HepG2 (cell line): ENCODE data around the gene DGKD. TPM values are rescaled to one million over a fixed set of nuclear protein-coding genes. Genes with fewer than 3 reads are reported as not detected.

ENCODE experiments used
- CC2D1A ChIP-seq: sonication (generic); formaldehyde crosslinking; IDR thresholded peaks from 2 replicates; pipeline ENCODE4 v1.8.1; 2023; ENCODE audit warnings: mild to moderate bottlenecking, missing genetic modification reagents
- KDM5B ChIP-seq: sonication (generic); formaldehyde crosslinking; IDR thresholded peaks from 2 replicates; pipeline ENCODE4 v1.4.0; 2020; ENCODE audit warnings: missing genetic modification reagents, mild to moderate bottlenecking, borderline replicate concordance
- PTBP1 ChIP-seq: fragments of 200-400 bp; formaldehyde crosslinking; IDR thresholded peaks from 2 replicates; pipeline ENCODE4 v1.6.1; 2018; ENCODE audit warnings: low read length, low read depth; ENCODE audit not compliant: poor library complexity, severe bottlenecking
- THYN1 ChIP-seq: sonication (generic); formaldehyde crosslinking; IDR thresholded peaks from 2 replicates; pipeline ENCODE4 v1.8.1; 2023; ENCODE audit warnings: low read depth, mild to moderate bottlenecking, moderate library complexity, missing genetic modification reagents, borderline replicate concordance
- ZNF251 ChIP-seq: sonication (generic); formaldehyde crosslinking; IDR thresholded peaks from 2 replicates; pipeline ENCODE4 v1.9.0; 2021; ENCODE audit warnings: mild to moderate bottlenecking, missing genetic modification reagents
- ZNF317 ChIP-seq: sonication (generic); formaldehyde crosslinking; IDR thresholded peaks from 2 replicates; pipeline ENCODE4 v1.5.0; 2020; ENCODE audit warnings: mild to moderate bottlenecking, missing genetic modification reagents
- ZNF382 ChIP-seq: sonication (generic); formaldehyde crosslinking; IDR thresholded peaks from 2 replicates; pipeline ENCODE4 v1.5.0; 2020; ENCODE audit warnings: missing genetic modification reagents, mild to moderate bottlenecking, borderline replicate concordance
- ZNF782 ChIP-seq: sonication (generic); formaldehyde crosslinking; IDR thresholded peaks from 2 replicates; pipeline ENCODE4 v1.4.0; 2020; ENCODE audit warnings: missing genetic modification reagents, mild to moderate bottlenecking, borderline replicate concordance
- ZSCAN30 ChIP-seq: sonication (generic); formaldehyde crosslinking; IDR thresholded peaks from 2 replicates; pipeline ENCODE4 v1.5.0; 2020; ENCODE audit warnings: mild to moderate bottlenecking, missing genetic modification reagents
- polyA plus RNA-seq, 8 experiments: library from polyadenylated mRNA; depleted of rRNA in 3 of 8; stranded (reverse) in 7 of 8; unstranded in 1 of 8; fragments of >200 nt; fragmentation: Illumina TruSeq in 4 of 8; extraction: Trizol in 4 of 8; gene quantifications; 2 replicates each; pipeline versions ENCODE4 v1.2.1 to v1.2.3, GENCODE V29; 2011 to 2016; ENCODE audit warnings: low read depth in 4 of 8, missing spikeins in 1 of 8, mixed read lengths in 1 of 8; ENCODE audit not compliant: insufficient read depth in 1 of 8
- total RNA-seq, 5 experiments: library from RNA; depleted of rRNA; stranded (reverse); fragments of >200 nt; fragmentation: Illumina TruSeq; extraction: Trizol; gene quantifications; 2 replicates each; pipeline ENCODE4 v1.2.3, GENCODE V29; 2016; ENCODE audit warnings: low read depth in 1 of 5
- TF ChIP-seq, protein P1 (sequence below), 2 experiments: sonication (generic) in 1 of 2; formaldehyde crosslinking in 1 of 2; IDR thresholded peaks; 2 replicates each; pipeline versions ENCODE4 v1.6.1 to v1.9.0; 2014 to 2022; ENCODE audit warnings: antibody characterized with exemption in 1 of 2, borderline replicate concordance in 1 of 2, inconsistent platforms in 1 of 2, low read depth in 1 of 2, missing genetic modification reagents in 1 of 2
- TF ChIP-seq, protein P2 (sequence below): conservative IDR thresholded peaks from 2 replicates; pipeline ENCODE4 v1.6.1; 2018; ENCODE audit warnings: missing genetic modification reagents
- TF ChIP-seq, protein P3 (sequence below): IDR thresholded peaks from 2 replicates; pipeline ENCODE4 v1.6.1; 2016; ENCODE audit warnings: low read depth, missing genetic modification reagents, missing compliant biosample characterization
- TF ChIP-seq, protein P4 (sequence below): IDR thresholded peaks from 2 replicates; pipeline ENCODE4 v1.6.1; 2016

The DGKD gene
- total and polyA plus RNA-seq, 2 of the 13 experiments (the other 11 are each of a cell fraction or from before 2014, with no cell fraction given): 24.5 to 33.2 TPM

DNA sequence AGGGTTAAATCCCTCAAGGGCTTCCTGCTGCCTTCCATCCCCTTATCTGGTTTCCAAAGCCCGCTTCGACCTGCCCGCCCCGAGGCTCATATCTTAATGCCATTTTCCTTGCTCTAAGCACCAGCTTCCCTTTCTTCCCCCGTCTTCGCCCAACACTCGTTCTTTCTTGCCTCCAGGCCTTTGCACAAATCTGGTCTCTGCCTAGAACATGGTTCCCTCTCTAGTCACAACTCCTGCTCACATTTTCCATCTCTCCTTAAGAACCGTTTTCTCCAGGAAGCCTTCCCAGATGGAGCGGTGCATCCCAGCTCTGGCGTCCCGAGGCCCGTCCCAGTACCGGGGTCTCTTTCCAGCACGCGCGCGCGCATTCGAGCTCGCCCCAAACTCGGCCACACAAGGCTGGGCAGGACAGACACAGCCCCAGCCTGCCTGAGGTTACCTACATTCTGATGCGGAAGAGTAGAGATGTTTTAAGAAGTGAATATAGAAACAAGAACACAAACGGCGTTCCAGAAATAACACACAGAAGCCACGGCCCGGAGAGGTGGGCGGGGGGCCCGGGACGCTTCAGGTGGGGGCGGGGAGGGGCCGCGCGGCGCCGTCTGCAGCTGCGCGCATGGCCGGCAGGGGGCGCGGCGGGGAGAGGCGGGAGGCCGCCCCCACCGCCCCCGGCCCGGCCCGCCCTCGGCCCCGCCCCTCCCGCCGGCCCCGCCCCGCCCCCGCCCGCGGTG, at the start of gene DGKD (continued):
- TF ChIP-seq, protein P1, sequence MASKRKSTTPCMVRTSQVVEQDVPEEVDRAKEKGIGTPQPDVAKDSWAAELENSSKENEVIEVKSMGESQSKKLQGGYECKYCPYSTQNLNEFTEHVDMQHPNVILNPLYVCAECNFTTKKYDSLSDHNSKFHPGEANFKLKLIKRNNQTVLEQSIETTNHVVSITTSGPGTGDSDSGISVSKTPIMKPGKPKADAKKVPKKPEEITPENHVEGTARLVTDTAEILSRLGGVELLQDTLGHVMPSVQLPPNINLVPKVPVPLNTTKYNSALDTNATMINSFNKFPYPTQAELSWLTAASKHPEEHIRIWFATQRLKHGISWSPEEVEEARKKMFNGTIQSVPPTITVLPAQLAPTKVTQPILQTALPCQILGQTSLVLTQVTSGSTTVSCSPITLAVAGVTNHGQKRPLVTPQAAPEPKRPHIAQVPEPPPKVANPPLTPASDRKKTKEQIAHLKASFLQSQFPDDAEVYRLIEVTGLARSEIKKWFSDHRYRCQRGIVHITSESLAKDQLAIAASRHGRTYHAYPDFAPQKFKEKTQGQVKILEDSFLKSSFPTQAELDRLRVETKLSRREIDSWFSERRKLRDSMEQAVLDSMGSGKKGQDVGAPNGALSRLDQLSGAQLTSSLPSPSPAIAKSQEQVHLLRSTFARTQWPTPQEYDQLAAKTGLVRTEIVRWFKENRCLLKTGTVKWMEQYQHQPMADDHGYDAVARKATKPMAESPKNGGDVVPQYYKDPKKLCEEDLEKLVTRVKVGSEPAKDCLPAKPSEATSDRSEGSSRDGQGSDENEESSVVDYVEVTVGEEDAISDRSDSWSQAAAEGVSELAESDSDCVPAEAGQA (IDR thresholded peaks at IDR 0.05; ENCODE audit: low read depth): no peak
- TF ChIP-seq, protein P1 (CRISPR knock-in tag; IDR thresholded peaks at IDR 0.05; ENCODE audit: borderline replicate concordance): no peak
- 0 out of 2 replicates have a peak, but pooled peaks have one; percentile 14 for TF ChIP-seq ZNF317
- TF ChIP-seq, protein P2, sequence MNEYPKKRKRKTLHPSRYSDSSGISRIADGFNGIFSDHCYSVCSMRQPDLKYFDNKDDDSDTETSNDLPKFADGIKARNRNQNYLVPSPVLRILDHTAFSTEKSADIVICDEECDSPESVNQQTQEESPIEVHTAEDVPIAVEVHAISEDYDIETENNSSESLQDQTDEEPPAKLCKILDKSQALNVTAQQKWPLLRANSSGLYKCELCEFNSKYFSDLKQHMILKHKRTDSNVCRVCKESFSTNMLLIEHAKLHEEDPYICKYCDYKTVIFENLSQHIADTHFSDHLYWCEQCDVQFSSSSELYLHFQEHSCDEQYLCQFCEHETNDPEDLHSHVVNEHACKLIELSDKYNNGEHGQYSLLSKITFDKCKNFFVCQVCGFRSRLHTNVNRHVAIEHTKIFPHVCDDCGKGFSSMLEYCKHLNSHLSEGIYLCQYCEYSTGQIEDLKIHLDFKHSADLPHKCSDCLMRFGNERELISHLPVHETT (CRISPR knock-in tag): no peak
- peak; percentile 88; the same call in 1 of the 2 replicates for TF ChIP-seq KDM5B (CRISPR knock-in tag)
- no peak for TF ChIP-seq ZSCAN30
- TF ChIP-seq, protein P3, sequence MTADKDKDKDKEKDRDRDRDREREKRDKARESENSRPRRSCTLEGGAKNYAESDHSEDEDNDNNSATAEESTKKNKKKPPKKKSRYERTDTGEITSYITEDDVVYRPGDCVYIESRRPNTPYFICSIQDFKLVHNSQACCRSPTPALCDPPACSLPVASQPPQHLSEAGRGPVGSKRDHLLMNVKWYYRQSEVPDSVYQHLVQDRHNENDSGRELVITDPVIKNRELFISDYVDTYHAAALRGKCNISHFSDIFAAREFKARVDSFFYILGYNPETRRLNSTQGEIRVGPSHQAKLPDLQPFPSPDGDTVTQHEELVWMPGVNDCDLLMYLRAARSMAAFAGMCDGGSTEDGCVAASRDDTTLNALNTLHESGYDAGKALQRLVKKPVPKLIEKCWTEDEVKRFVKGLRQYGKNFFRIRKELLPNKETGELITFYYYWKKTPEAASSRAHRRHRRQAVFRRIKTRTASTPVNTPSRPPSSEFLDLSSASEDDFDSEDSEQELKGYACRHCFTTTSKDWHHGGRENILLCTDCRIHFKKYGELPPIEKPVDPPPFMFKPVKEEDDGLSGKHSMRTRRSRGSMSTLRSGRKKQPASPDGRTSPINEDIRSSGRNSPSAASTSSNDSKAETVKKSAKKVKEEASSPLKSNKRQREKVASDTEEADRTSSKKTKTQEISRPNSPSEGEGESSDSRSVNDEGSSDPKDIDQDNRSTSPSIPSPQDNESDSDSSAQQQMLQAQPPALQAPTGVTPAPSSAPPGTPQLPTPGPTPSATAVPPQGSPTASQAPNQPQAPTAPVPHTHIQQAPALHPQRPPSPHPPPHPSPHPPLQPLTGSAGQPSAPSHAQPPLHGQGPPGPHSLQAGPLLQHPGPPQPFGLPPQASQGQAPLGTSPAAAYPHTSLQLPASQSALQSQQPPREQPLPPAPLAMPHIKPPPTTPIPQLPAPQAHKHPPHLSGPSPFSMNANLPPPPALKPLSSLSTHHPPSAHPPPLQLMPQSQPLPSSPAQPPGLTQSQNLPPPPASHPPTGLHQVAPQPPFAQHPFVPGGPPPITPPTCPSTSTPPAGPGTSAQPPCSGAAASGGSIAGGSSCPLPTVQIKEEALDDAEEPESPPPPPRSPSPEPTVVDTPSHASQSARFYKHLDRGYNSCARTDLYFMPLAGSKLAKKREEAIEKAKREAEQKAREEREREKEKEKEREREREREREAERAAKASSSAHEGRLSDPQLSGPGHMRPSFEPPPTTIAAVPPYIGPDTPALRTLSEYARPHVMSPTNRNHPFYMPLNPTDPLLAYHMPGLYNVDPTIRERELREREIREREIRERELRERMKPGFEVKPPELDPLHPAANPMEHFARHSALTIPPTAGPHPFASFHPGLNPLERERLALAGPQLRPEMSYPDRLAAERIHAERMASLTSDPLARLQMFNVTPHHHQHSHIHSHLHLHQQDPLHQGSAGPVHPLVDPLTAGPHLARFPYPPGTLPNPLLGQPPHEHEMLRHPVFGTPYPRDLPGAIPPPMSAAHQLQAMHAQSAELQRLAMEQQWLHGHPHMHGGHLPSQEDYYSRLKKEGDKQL (CRISPR knock-in tag): no peak; the same call in 1 of the 2 replicates
- TF ChIP-seq ZNF382: no peak
- no peak for TF ChIP-seq CC2D1A (CRISPR knock-in tag)
- TF ChIP-seq ZNF782 (CRISPR knock-in tag): no peak
- TF ChIP-seq PTBP1: no peak
- TF ChIP-seq ZNF251 (CRISPR knock-in tag): no peak
- TF ChIP-seq THYN1 (CRISPR knock-in tag): no peak
- TF ChIP-seq, protein P4, sequence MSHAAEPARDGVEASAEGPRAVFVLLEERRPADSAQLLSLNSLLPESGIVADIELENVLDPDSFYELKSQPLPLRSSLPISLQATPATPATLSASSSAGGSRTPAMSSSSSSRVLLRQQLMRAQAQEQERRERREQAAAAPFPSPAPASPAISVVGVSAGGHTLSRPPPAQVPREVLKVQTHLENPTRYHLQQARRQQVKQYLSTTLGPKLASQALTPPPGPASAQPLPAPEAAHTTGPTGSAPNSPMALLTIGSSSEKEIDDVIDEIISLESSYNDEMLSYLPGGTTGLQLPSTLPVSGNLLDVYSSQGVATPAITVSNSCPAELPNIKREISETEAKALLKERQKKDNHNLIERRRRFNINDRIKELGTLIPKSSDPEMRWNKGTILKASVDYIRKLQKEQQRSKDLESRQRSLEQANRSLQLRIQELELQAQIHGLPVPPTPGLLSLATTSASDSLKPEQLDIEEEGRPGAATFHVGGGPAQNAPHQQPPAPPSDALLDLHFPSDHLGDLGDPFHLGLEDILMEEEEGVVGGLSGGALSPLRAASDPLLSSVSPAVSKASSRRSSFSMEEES (CRISPR knock-in tag): no peak; the same call in 1 of the 2 replicates
